Activated naive CD4-positive, alpha-beta T cell treated with anti-CD3 and anti-CD28 coated beads, Interleukin-2, amount 50 U/mL, for 16 hours (primary cell): ENCODE data around the gene P2RX1.
"Not testable (repeated sequence)": the region's sequence is repeated elsewhere in the genome, so short reads cannot be mapped to it uniquely, and the experiment has no call there.

Experiments used
- DNase-seq: peaks from one replicate; pipeline ENCODE4 v3.0.0-alpha.2; 2020

Gene P2RX1

GRCh38 chr17:3951420-3951819 lies 35.2 kb upstream of the P2RX1 start:
- no peak for DNase-seq

GRCh38 chr17:3951003-3951402 lies 34.7 kb upstream of the P2RX1 start:
- no peak for DNase-seq

- no peak for DNase-seq
These were observed 34.3 kb upstream of the P2RX1 start for GRCh38 chr17:3950584-3950983.

- DNase-seq = no peak
These were observed 33.2 kb upstream of the P2RX1 start for GRCh38 chr17:3949418-3949817.

GRCh38 chr17:3948551-3948950 lies 32.3 kb upstream of the P2RX1 start:
- not testable (repeated sequence) for DNase-seq

GRCh38 chr17:3947318-3947810 lies 31.1 kb upstream of the P2RX1 start:
- no peak for DNase-seq

GRCh38 chr17:3946711-3947235 lies 30.5 kb upstream of the P2RX1 start:
- no peak for DNase-seq

GRCh38 chr17:3944485-3945388 lies 28.5 kb upstream of the P2RX1 start:
- no peak for DNase-seq

- no peak for DNase-seq
These were observed 27.1 kb upstream of the P2RX1 start for GRCh38 chr17:3943240-3943891.

- DNase-seq = no peak
These were observed 24.9 kb upstream of the P2RX1 start for GRCh38 chr17:3940965-3941698.

GRCh38 chr17:3937359-3937758 lies 21.1 kb upstream of the P2RX1 start:
- DNase-seq = no peak

- no peak for DNase-seq
These were observed 19.6 kb upstream of the P2RX1 start for GRCh38 chr17:3935825-3936355.

- DNase-seq = no peak
These were observed 18.9 kb upstream of the P2RX1 start for GRCh38 chr17:3935140-3935542.

GRCh38 chr17:3929764-3930163 lies 13.5 kb upstream of the P2RX1 start:
- DNase-seq = no peak

GRCh38 chr17:3929181-3929580 lies 12.9 kb upstream of the P2RX1 start:
- DNase-seq = no peak

- no peak for DNase-seq
These were observed 12.1 kb upstream of the P2RX1 start for GRCh38 chr17:3928406-3928805.

GRCh38 chr17:3927628-3928340 lies 11.5 kb upstream of the P2RX1 start:
- DNase-seq = no peak

GRCh38 chr17:3926860-3927627 lies 10.8 kb upstream of the P2RX1 start:
- DNase-seq = no peak

- no peak for DNase-seq
These were observed 9.6 kb upstream of the P2RX1 start for GRCh38 chr17:3925684-3926485.

GRCh38 chr17:3924512-3925350 lies 8.5 kb upstream of the P2RX1 start:
- no peak for DNase-seq
